Ishikawa (cell line): ENCODE data around the gene GRIP2.

Experiments
- CREB1 ChIP-seq: IDR thresholded peaks from 2 replicates; pipeline ENCODE4 v1.6.1; 2012; ENCODE audit warnings: low read depth
- EGR1 ChIP-seq: IDR thresholded peaks from 2 replicates; pipeline ENCODE4 v1.6.1; 2012
- EP300 ChIP-seq: IDR thresholded peaks from 2 replicates; pipeline ENCODE4 v1.6.1; 2012; ENCODE audit warnings: borderline replicate concordance
- FOXM1 ChIP-seq: IDR thresholded peaks from 2 replicates; pipeline ENCODE4 v1.6.1; 2012; ENCODE audit warnings: low read depth, borderline replicate concordance
- RAD21 ChIP-seq: IDR thresholded peaks from 2 replicates; pipeline ENCODE4 v1.6.1; 2012; ENCODE audit warnings: low read depth
- REST ChIP-seq: IDR thresholded peaks from 2 replicates; pipeline ENCODE4 v1.6.1; 2012; ENCODE audit warnings: low read depth, mild to moderate bottlenecking
- TAF1 ChIP-seq: IDR thresholded peaks from 2 replicates; pipeline ENCODE4 v1.6.1; 2012; ENCODE audit warnings: low read depth, mild to moderate bottlenecking
- TCF12 ChIP-seq: IDR thresholded peaks from 2 replicates; pipeline ENCODE4 v1.6.1; 2012; ENCODE audit warnings: low read depth
- YY1 ChIP-seq: IDR thresholded peaks from 2 replicates; pipeline ENCODE4 v1.6.1; 2012; ENCODE audit warnings: low read depth
- TF ChIP-seq, protein P1 (sequence below): IDR thresholded peaks from 2 replicates; pipeline ENCODE4 v1.6.1; 2012

DNA sequence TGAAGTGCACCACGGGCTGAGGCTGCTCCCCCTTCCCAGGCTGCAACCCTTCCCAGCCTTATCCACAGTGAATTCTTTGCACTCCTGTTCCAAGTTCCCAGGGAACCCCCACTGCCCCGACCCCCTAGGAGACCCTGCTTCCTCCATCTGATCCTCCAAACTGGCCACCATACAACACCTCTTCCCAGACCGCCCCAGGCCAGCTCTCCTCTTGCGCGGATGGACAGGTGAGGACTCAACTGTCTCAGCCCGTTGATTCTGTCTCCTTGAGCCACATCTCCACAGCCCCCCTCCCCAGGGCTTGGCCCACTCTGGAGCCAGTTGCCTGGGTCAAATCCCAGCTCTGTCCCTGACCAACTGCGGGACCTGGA lies 21.7 kb downstream of the GRIP2 start:
- TF ChIP-seq REST (no peak), EP300 (no peak), RAD21 (no peak), CREB1 (no peak), YY1 (no peak), EGR1 (no peak), FOXM1 (no peak), TAF1 (no peak), TCF12 (no peak)
- TF ChIP-seq, protein P1, sequence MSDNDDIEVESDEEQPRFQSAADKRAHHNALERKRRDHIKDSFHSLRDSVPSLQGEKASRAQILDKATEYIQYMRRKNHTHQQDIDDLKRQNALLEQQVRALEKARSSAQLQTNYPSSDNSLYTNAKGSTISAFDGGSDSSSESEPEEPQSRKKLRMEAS, result no peak
